K562 (cell line): ENCODE data around the gene DHX35. TPM values are rescaled to one million over a fixed set of nuclear protein-coding genes. Genes with fewer than 3 reads are reported as not detected.

Experiments used
- ATAC-seq: fragments of 200-7000 bp; cut with Tn5 transposase; 3 replicates; pipeline ENCODE4 v1.9.1; 2020; ENCODE audit warnings: moderate library complexity
- BruUV-seq: library from RNA; stranded (reverse); fragments of 400-500 nt; replicated peaks from 2 replicates; lab custom pipeline; 2021; lab: Mats Ljungman, UMichigan
- CTCF ChIA-PET: fragments of 300-600 bp; formaldehyde crosslinking; extraction: SDS; loops from one replicate; lab custom pipeline; 2021; ENCODE audit warnings: low intra/inter-chr PET ratio; lab: Yijun Ruan, JAX
- POLR2A ChIA-PET: fragments of 300-600, 350-650 bp; sonication (Branson Sonifier 250); formaldehyde crosslinking; extraction: SDS; loops from one replicate; lab custom pipeline; 2021; ENCODE audit warnings: antibody characterized with exemption, inconsistent platforms; lab: Yijun Ruan, JAX
- DNase-seq, 4 experiments: peaks; one replicate each; pipeline versions ENCODE4 v3.0.0 to v3.0.0-alpha.2; 2011 to 2018; ENCODE audit warnings: low spot score in 3 of 4, mixed read lengths in 3 of 4; ENCODE audit errors: extremely low read depth in 1 of 4
- FAIRE-seq: peaks from 2 replicates; lab custom pipeline; 2011; peaks lifted over from hg19 to GRCh38; lab: Jason Lieb, UNC
- H2AFZ ChIP-seq: 2 replicates; pipeline ENCODE4 v1.6.0; 2011; ENCODE audit warnings: low read depth, low read length, control low read depth, inconsistent platforms
- H3K27ac ChIP-seq: fragments of 200-600 bp; 3 replicates; pipeline ENCODE4 v1.8.0; 2011; ENCODE audit warnings: low read depth, mild to moderate bottlenecking, control low read depth, inconsistent platforms, low read length, moderate library complexity, mixed read lengths; ENCODE audit errors: extremely low read depth
- H3K27me3 ChIP-seq, 2 experiments: fragments of 300-600 bp in 1 of 2; 2 replicates in 1 of 2; 3 replicates in 1 of 2; pipeline versions ENCODE4 v1.6.0 to v1.8.0; 2011; ENCODE audit warnings: inconsistent platforms in 2 of 2, low read length in 2 of 2, mild to moderate bottlenecking in 1 of 2, mixed read lengths in 1 of 2, moderate library complexity in 1 of 2; ENCODE audit not compliant: control insufficient read depth in 2 of 2, insufficient read depth in 2 of 2
- H3K36me3 ChIP-seq: fragments of 300-600 bp; 3 replicates; pipeline ENCODE4 v1.8.0; 2011; ENCODE audit warnings: mild to moderate bottlenecking, low read length, inconsistent platforms; ENCODE audit not compliant: control insufficient read depth, insufficient read depth
- H3K4me1 ChIP-seq, 2 experiments: fragments of 200-600 bp in 1 of 2; replicated peaks in 1 of 2; 2 replicates in 1 of 2; 3 replicates in 1 of 2; pipeline versions ENCODE4 v1.5.1 to v1.8.0; 2011; ENCODE audit warnings: inconsistent platforms in 2 of 2, low read length in 2 of 2, mild to moderate bottlenecking in 1 of 2, mixed read lengths in 1 of 2, moderate library complexity in 1 of 2; ENCODE audit not compliant: control insufficient read depth in 2 of 2, insufficient read depth in 2 of 2
- H3K4me2 ChIP-seq: 2 replicates; pipeline ENCODE4 v1.6.1; 2011; ENCODE audit warnings: low read length, control low read depth, inconsistent platforms, mixed read lengths; ENCODE audit not compliant: insufficient read depth
- H3K4me3 ChIP-seq: fragments of 200-600 bp; sonication (generic), shearing (Covaris generic); 2 replicates; pipeline ENCODE4 v1.5.1; 2016; ENCODE audit warnings: control low read depth, inconsistent platforms
- H3K79me2 ChIP-seq: fragments of 200-600 bp; 3 replicates; pipeline ENCODE4 v1.8.0; 2011; ENCODE audit warnings: low read length, inconsistent platforms; ENCODE audit not compliant: control insufficient read depth, insufficient read depth
- H3K9ac ChIP-seq, 2 experiments: 2 replicates each; pipeline versions ENCODE4 v1.6.0 to v1.6.1; 2011; ENCODE audit warnings: low read depth in 2 of 2, low read length in 2 of 2, control low read depth in 1 of 2, inconsistent platforms in 1 of 2, mild to moderate bottlenecking in 1 of 2, mixed read lengths in 1 of 2; ENCODE audit not compliant: insufficient read depth in 1 of 2
- H3K9me1 ChIP-seq: one replicate; pipeline ENCODE4 v1.6.0; 2011; ENCODE audit warnings: inconsistent platforms, mild to moderate bottlenecking, low read length, moderate library complexity; ENCODE audit not compliant: control insufficient read depth, insufficient read depth
- H3K9me3 ChIP-seq: replicated peaks from 2 replicates; pipeline ENCODE4 v1.5.1; 2011; ENCODE audit warnings: low read depth, low read length, inconsistent platforms; ENCODE audit not compliant: control insufficient read depth, insufficient read depth
- H4K20me1 ChIP-seq: replicated peaks from 2 replicates; pipeline ENCODE4 v1.6.1; 2011; ENCODE audit warnings: low read length, inconsistent platforms, mixed read lengths; ENCODE audit not compliant: control insufficient read depth, insufficient read depth
- ARID2 ChIP-seq: fragments of 450-650 bp; IDR thresholded peaks from 2 replicates; pipeline ENCODE4 v1.6.1; 2017; ENCODE audit warnings: antibody characterized with exemption, mild to moderate bottlenecking
- BRD4 ChIP-seq: fragments of 200-600 bp; sonication (generic); IDR thresholded peaks from 2 replicates; pipeline ENCODE4 v1.6.1; 2017; ENCODE audit warnings: inconsistent platforms
- CBX8 ChIP-seq: fragments of 200-600 bp; sonication (generic); IDR thresholded peaks from 2 replicates; pipeline ENCODE4 v1.6.1; 2012; ENCODE audit warnings: borderline replicate concordance, mixed run types, low read depth, mild to moderate bottlenecking, moderate library complexity, mixed read lengths, low read length, control low read depth, inconsistent platforms; ENCODE audit not compliant: poor library complexity, severe bottlenecking; ENCODE audit errors: extremely low read depth
- DNMT1 ChIP-seq: fragments of 450-650 bp; IDR thresholded peaks from 2 replicates; pipeline ENCODE4 v1.6.1; 2016; ENCODE audit warnings: antibody characterized with exemption, mild to moderate bottlenecking
- ERF ChIP-seq: fragments of 450-650 bp; formaldehyde crosslinking; IDR thresholded peaks from 2 replicates; pipeline ENCODE4 v1.4.0; 2020; ENCODE audit warnings: mild to moderate bottlenecking, mixed read lengths
- EZH2 ChIP-seq: IDR thresholded peaks from 2 replicates; pipeline ENCODE4 v1.6.1; 2012; ENCODE audit warnings: low read depth, mild to moderate bottlenecking, inconsistent platforms, low read length, borderline replicate concordance
- FOXA3 ChIP-seq, 2 experiments: fragments of 450-650 bp in 1 of 2; sonication (generic) in 1 of 2; formaldehyde crosslinking; IDR thresholded peaks in 1 of 2; conservative IDR thresholded peaks in 1 of 2; 2 replicates each; pipeline versions ENCODE4 v1.4.0 to v1.8.0; 2020 to 2022; ENCODE audit warnings: mild to moderate bottlenecking in 2 of 2, missing genetic modification reagents in 1 of 2
- FUS ChIP-seq: fragments of 200-400 bp; formaldehyde crosslinking; optimal IDR thresholded peaks from 2 replicates; pipeline ENCODE3; 2017; ENCODE audit warnings: low read depth, low read length
- JUND ChIP-seq, 2 experiments: IDR thresholded peaks; 2 replicates in 1 of 2; 3 replicates in 1 of 2; pipeline ENCODE4 v1.6.1; 2011; ENCODE audit warnings: borderline replicate concordance in 2 of 2, low read depth in 2 of 2, low read length in 2 of 2, improper control_type of control experiment in 1 of 2, missing biosample characterization in 1 of 2, missing genetic modification characterization in 1 of 2, missing genetic modification reagents in 1 of 2
- MAZ ChIP-seq, 2 experiments: fragments of 450-650 bp in 1 of 2; sonication (generic) in 1 of 2; formaldehyde crosslinking; IDR thresholded peaks in 1 of 2; conservative IDR thresholded peaks in 1 of 2; 2 replicates each; pipeline versions ENCODE4 v1.4.0 to v1.5.0; 2020; ENCODE audit warnings: mild to moderate bottlenecking in 1 of 2, missing genetic modification reagents in 1 of 2
- MYNN ChIP-seq, 2 experiments: sonication (generic); formaldehyde crosslinking in 1 of 2; IDR thresholded peaks; 2 replicates each; pipeline versions ENCODE4 v1.5.0 to v1.6.1; 2016 to 2020; ENCODE audit warnings: antibody characterized with exemption in 1 of 2, missing genetic modification reagents in 1 of 2
- PHF8 ChIP-seq: fragments of 200-600 bp; sonication (generic); IDR thresholded peaks from 2 replicates; pipeline ENCODE4 v1.6.1; 2012; ENCODE audit warnings: mixed run types, mild to moderate bottlenecking, inconsistent platforms, low read length, moderate library complexity, borderline replicate concordance
- RB1 ChIP-seq: fragments of 450-650 bp; IDR thresholded peaks from 2 replicates; pipeline ENCODE4 v1.6.1; 2017; ENCODE audit warnings: low read depth, mild to moderate bottlenecking
- SUPT5H ChIP-seq: fragments of 450-650 bp; IDR thresholded peaks from 2 replicates; pipeline ENCODE4 v1.6.1; 2016
- ZNF175 ChIP-seq: fragments of 200-800 bp; sonication (Bioruptor generic); IDR thresholded peaks from 2 replicates; pipeline ENCODE4 v1.6.1; 2016; ENCODE audit warnings: low read depth, mild to moderate bottlenecking, missing genetic modification characterization, missing compliant biosample characterization
- WGBS: fragments of 100-300 bp; shearing (Covaris generic); methylation state at CpG from one replicate; pipeline ENCODE4 v1.1.6; 2016; ENCODE audit warnings: low coverage, mixed read lengths; ENCODE audit not compliant: insufficient coverage; ENCODE audit errors: missing lambda C conversion rate; 5-methylcytosine and 5-hydroxymethylcytosine counted together
- in situ Hi-C: fragments of 300-500 bp; cut with MboI; formaldehyde crosslinking; loops from 4 replicates; pipeline ENCODE4 v1.15.0; 2018; ENCODE audit warnings: inconsistent platforms, mixed read lengths
- intact Hi-C: fragments of 100-400 bp; cut with micrococcal nuclease; formaldehyde crosslinking; loops from 2 replicates; pipeline ENCODE4 v1.14.2; 2022
- polyA plus RNA-seq, 8 experiments: library from polyadenylated mRNA; depleted of rRNA in 4 of 8; stranded (reverse) in 5 of 8; unstranded in 3 of 8; fragments of >200 nt; fragmentation: Nextera tagmentation in 2 of 8; fragmentation: Illumina TruSeq in 1 of 8; extraction: Ambion mirVana in 2 of 8; extraction: Trizol in 1 of 8; gene quantifications; 2 replicates each; pipeline versions ENCODE4 v1.2.1 to v1.2.3, GENCODE V29; 2011 to 2014; ENCODE audit warnings: inconsistent platforms in 1 of 8, missing spikeins in 1 of 8
- total RNA-seq, 7 experiments: library from RNA; depleted of rRNA in 6 of 7; stranded (reverse); fragments of >200 nt in 6 of 7; fragmentation: Illumina TruSeq in 2 of 7; extraction: Trizol in 2 of 7; gene quantifications; 2 replicates each; pipeline versions ENCODE4 v1.2.1 to v1.2.3, GENCODE V29; 2011 to 2021; ENCODE audit warnings: low replicate concordance in 1 of 7
- TF ChIP-seq, protein P1 (sequence below): fragments of 150-350 bp; IDR thresholded peaks from 2 replicates; pipeline ENCODE4 v1.6.1; 2014; ENCODE audit warnings: low read depth, mild to moderate bottlenecking, low read length, borderline replicate concordance
- TF ChIP-seq, protein P2 (sequence below): sonication (generic); formaldehyde crosslinking; IDR thresholded peaks from 2 replicates; pipeline ENCODE4 v1.8.0; 2022; ENCODE audit warnings: missing genetic modification reagents, mild to moderate bottlenecking, borderline replicate concordance

DHX35 gene
- total and polyA plus RNA-seq, 9 of the 15 experiments (the other 6 are each of a cell fraction or from before 2014, with no cell fraction given), result 6.5 to 25.6 (median 16.9) TPM

DNA sequence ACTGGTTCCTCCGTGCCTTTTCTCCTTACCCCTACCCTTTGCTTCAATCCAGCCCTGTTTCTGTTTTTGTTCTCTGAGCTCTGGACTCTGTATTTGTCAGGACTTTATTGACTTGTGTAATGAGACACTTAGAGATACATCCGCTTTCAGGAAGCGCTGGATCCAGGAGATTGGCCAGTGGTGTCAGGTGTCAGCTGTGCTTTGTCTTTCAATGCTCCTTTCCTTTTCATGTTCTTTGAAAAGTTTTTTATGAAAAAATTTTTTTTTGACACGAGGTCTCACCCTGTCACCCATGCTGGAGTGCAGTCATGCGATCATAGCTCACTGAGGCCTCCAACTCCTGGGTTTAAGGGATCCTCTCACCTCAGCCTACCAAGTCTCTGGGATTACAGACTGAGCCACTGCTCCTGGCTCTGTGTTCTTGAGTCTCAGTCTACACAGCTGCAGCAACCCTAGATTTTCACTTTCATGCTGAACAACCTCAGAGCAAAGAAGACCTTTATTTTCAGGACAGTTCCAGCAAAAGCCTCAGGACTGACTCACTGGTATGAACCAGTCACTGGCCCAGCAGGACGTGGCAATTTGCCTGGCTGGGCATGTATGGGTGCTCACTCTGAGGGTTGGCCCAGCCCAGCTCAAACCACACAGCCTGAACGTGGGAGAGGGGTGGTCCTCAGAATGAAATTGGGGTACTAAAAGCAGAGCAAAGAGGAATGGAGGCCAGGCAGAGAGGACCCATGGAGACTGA is 108.5 kb downstream of the DHX35 start:
- Histone ChIP-seq H3K4me3 (no peak overlapping the region), H3K27ac (no peak overlapping the region)
- TF ChIP-seq FOXA3 (CRISPR knock-in tag; conservative IDR thresholded peaks at IDR 0.05 in 1 of 2, IDR thresholded peaks at IDR 0.05 in 1 of 2), result no peak
- TF ChIP-seq, protein P1, sequence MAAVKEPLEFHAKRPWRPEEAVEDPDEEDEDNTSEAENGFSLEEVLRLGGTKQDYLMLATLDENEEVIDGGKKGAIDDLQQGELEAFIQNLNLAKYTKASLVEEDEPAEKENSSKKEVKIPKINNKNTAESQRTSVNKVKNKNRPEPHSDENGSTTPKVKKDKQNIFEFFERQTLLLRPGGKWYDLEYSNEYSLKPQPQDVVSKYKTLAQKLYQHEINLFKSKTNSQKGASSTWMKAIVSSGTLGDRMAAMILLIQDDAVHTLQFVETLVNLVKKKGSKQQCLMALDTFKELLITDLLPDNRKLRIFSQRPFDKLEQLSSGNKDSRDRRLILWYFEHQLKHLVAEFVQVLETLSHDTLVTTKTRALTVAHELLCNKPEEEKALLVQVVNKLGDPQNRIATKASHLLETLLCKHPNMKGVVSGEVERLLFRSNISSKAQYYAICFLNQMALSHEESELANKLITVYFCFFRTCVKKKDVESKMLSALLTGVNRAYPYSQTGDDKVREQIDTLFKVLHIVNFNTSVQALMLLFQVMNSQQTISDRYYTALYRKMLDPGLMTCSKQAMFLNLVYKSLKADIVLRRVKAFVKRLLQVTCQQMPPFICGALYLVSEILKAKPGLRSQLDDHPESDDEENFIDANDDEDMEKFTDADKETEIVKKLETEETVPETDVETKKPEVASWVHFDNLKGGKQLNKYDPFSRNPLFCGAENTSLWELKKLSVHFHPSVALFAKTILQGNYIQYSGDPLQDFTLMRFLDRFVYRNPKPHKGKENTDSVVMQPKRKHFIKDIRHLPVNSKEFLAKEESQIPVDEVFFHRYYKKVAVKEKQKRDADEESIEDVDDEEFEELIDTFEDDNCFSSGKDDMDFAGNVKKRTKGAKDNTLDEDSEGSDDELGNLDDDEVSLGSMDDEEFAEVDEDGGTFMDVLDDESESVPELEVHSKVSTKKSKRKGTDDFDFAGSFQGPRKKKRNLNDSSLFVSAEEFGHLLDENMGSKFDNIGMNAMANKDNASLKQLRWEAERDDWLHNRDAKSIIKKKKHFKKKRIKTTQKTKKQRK, result no peak
- TF ChIP-seq CBX8, result no peak
- no peak for TF ChIP-seq JUND (IDR thresholded peaks at IDR 0.05; ENCODE audit: borderline replicate concordance, low read depth, low read length)
- TF ChIP-seq JUND (tag; IDR thresholded peaks at IDR 0.05; ENCODE audit: borderline replicate concordance, low read depth, low read length), result no peak
- no peak for TF ChIP-seq ARID2
- no peak for TF ChIP-seq MYNN (IDR thresholded peaks at IDR 0.05)
- TF ChIP-seq MYNN (CRISPR knock-in tag; IDR thresholded peaks at IDR 0.05), result no peak
- no peak for TF ChIP-seq ZNF175 (CRISPR knock-in tag)
- no peak for TF ChIP-seq ERF (CRISPR knock-in tag)
- TF ChIP-seq RB1, result no peak
- no peak for TF ChIP-seq DNMT1
- TF ChIP-seq, protein P2, sequence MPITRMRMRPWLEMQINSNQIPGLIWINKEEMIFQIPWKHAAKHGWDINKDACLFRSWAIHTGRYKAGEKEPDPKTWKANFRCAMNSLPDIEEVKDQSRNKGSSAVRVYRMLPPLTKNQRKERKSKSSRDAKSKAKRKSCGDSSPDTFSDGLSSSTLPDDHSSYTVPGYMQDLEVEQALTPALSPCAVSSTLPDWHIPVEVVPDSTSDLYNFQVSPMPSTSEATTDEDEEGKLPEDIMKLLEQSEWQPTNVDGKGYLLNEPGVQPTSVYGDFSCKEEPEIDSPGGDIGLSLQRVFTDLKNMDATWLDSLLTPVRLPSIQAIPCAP (CRISPR knock-in tag), result no peak
- TF ChIP-seq SUPT5H, result no peak
- no peak for TF ChIP-seq MAZ (CRISPR knock-in tag; conservative IDR thresholded peaks at IDR 0.05 in 1 of 2, IDR thresholded peaks at IDR 0.05 in 1 of 2)
- TF ChIP-seq FUS, result no peak
- no peak for TF ChIP-seq EZH2
- no peak for TF ChIP-seq PHF8
- TF ChIP-seq BRD4, result no peak

More for the DNA sequence above, 108.5 kb downstream of the DHX35 start:
- H3K9me1 ChIP-seq, result no peaks in the 10 kb centered on the region
- peaks cover 12 to 36% of the 10 kb centered on the region in 2 experiments; a peak in 3 of 5 replicates for H3K27me3 ChIP-seq
- no peaks in the 10 kb centered on the region for H4K20me1 ChIP-seq
- intact Hi-C loops (no loop called here), in situ Hi-C loops (no loop called here)
- ChIA-PET CTCF (no interaction called here), POLR2A (interaction anchor here (0.6 to 1.4 kb wide), 4 partner anchors 8 to 26 kb away, joined by 3 to 8 read pairs (median 4); no protein-coding TSS in a partner anchor)
- H3K79me2 ChIP-seq, result no peaks in the 10 kb centered on the region
- no peak overlapping the region for H3K4me2 ChIP-seq
- no peak for FAIRE-seq
- DNase-seq, result no peak
- no peaks in the 10 kb centered on the region; a peak in 1 of 5 replicates for H3K4me1 ChIP-seq
- BruUV-seq, result no TSS peak
- no peaks in the 10 kb centered on the region; the same call in 1 of the 2 replicates for H3K9me3 ChIP-seq
- 3% methylated on average over 6 of the region's 7 CpGs for WGBS
- peak; percentile 46; the same call in 2 of the 3 replicates for ATAC-seq
- no peaks in the 10 kb centered on the region for H3K36me3 ChIP-seq
- H2AFZ ChIP-seq, result no peak overlapping the region
- no peak overlapping the region for H3K9ac ChIP-seq
